DND-41 (cell line): ENCODE data around the gene ITPR1.

Experiments used
- ATAC-seq: fragments of 200-7000 bp; cut with Tn5 transposase; 3 replicates; pipeline ENCODE4 v1.9.1; 2021; ENCODE audit warnings: low read depth; ENCODE audit not compliant: insufficient read depth
- DNase-seq: peaks from one replicate; pipeline ENCODE4 v3.0.0-alpha.2; 2020
- H2AFZ ChIP-seq: 2 replicates; pipeline ENCODE4 v1.6.0; 2012; ENCODE audit warnings: low read depth, low read length
- H3K27ac ChIP-seq: 2 replicates; pipeline ENCODE4 v1.5.1; 2012; ENCODE audit warnings: low read length, inconsistent platforms
- H3K27me3 ChIP-seq: fragments of 200-600 bp; sonication (generic); 2 replicates; pipeline ENCODE4 v1.6.0; 2012; ENCODE audit warnings: low read length, mild to moderate bottlenecking, inconsistent platforms; ENCODE audit not compliant: insufficient read depth, poor library complexity
- H3K36me3 ChIP-seq: 2 replicates; pipeline ENCODE4 v1.5.1; 2012; ENCODE audit warnings: low read length, inconsistent platforms; ENCODE audit not compliant: insufficient read depth
- H3K4me1 ChIP-seq: 2 replicates; pipeline ENCODE4 v1.5.1; 2012; ENCODE audit warnings: mild to moderate bottlenecking, low read length; ENCODE audit not compliant: insufficient read depth
- H3K4me2 ChIP-seq: 2 replicates; pipeline ENCODE4 v1.6.0; 2012; ENCODE audit warnings: mild to moderate bottlenecking, moderate library complexity, low read length, inconsistent platforms; ENCODE audit not compliant: insufficient read depth
- H3K4me3 ChIP-seq, 2 experiments: fragments of 200-600 bp in 1 of 2; shearing (Covaris generic) in 1 of 2; 2 replicates each; pipeline ENCODE4 v1.5.1; 2012 to 2016; ENCODE audit warnings: inconsistent platforms in 2 of 2, low read length in 2 of 2, mild to moderate bottlenecking in 2 of 2, low read depth in 1 of 2, moderate library complexity in 1 of 2
- H3K79me2 ChIP-seq: 2 replicates; pipeline ENCODE4 v1.6.0; 2012; ENCODE audit warnings: low read length, inconsistent platforms; ENCODE audit not compliant: insufficient read depth
- H3K9ac ChIP-seq: 2 replicates; pipeline ENCODE4 v1.6.0; 2012; ENCODE audit warnings: low read depth, mild to moderate bottlenecking, inconsistent platforms, low read length, moderate library complexity
- H3K9me3 ChIP-seq: 2 replicates; pipeline ENCODE4 v1.5.1; 2012; ENCODE audit warnings: low read length, moderate library complexity, mild to moderate bottlenecking, inconsistent platforms; ENCODE audit not compliant: insufficient read depth, severe bottlenecking
- H4K20me1 ChIP-seq: 2 replicates; pipeline ENCODE4 v1.6.0; 2012; ENCODE audit warnings: low read length; ENCODE audit not compliant: insufficient read depth
- EZH2 ChIP-seq: IDR thresholded peaks from 3 replicates; pipeline ENCODE4 v1.6.1; 2012; ENCODE audit warnings: borderline replicate concordance, low read depth, mild to moderate bottlenecking, moderate library complexity, low read length, inconsistent platforms; ENCODE audit not compliant: severe bottlenecking
- TF ChIP-seq, protein P1 (sequence below): IDR thresholded peaks from 2 replicates; pipeline ENCODE4 v1.5.1; 2012; ENCODE audit warnings: borderline replicate concordance, low read length, moderate library complexity, mild to moderate bottlenecking; ENCODE audit not compliant: poor library complexity, severe bottlenecking; ENCODE audit errors: extremely low read depth

ITPR1 gene

DNA sequence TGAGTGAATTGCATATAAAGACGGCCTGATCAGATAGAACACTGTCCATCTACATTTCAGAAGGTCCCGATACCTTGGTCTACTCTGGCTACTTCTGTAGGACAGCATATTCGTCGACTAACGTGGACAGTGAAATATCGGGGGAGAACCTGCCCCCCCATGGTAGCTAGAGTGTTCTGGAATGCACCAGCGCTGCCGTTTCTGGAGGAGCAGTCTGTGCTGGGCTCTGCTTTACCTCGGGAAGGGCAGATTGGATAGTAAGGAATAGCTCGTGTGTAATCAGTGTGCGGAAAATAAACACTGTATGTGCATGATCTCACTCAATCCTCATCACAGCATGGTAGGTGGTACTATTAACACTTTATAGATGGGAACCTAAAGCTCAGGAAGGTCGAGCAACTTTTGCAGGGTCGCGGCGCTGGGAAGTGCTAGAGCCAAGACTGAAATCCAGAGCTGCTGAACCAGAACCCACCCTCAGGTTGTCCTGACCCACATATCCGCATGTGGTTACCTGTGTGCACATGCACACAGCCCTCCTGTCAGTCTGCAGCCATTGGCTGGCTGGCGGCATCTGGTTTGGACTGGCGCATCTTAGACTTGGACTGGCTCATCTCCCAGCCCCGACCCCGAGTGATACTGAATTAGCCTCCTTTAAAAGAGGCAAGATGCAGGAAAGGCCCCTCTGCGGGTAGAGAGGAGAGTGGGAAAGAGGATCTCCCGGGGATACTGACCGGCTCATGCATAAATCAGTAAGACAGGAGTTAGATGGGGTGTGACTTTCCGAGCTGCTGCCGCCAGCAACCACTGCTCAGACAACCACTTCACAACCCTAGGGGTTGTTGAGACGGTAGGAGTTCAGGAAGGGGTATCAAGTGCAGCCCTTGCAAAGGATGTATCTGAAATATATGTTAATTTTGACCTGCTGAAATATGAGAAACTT, 331.1 kb downstream of the ITPR1 start:
- peaks cover 79% of the 10 kb centered on the region for H3K4me1 ChIP-seq
- H3K4me3 ChIP-seq: no peak overlapping the region
- DNase-seq: no peak
- H3K27ac ChIP-seq: 0 out of 2 replicates have a peak overlapping the region, but pooled peaks have one; percentile 18
- H3K36me3 ChIP-seq: no peaks in the 10 kb centered on the region
- no peaks in the 10 kb centered on the region for H3K9me3 ChIP-seq
- no peak for TF ChIP-seq EZH2
- TF ChIP-seq, protein P1, sequence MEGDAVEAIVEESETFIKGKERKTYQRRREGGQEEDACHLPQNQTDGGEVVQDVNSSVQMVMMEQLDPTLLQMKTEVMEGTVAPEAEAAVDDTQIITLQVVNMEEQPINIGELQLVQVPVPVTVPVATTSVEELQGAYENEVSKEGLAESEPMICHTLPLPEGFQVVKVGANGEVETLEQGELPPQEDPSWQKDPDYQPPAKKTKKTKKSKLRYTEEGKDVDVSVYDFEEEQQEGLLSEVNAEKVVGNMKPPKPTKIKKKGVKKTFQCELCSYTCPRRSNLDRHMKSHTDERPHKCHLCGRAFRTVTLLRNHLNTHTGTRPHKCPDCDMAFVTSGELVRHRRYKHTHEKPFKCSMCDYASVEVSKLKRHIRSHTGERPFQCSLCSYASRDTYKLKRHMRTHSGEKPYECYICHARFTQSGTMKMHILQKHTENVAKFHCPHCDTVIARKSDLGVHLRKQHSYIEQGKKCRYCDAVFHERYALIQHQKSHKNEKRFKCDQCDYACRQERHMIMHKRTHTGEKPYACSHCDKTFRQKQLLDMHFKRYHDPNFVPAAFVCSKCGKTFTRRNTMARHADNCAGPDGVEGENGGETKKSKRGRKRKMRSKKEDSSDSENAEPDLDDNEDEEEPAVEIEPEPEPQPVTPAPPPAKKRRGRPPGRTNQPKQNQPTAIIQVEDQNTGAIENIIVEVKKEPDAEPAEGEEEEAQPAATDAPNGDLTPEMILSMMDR: no peak
- H2AFZ ChIP-seq: no peak overlapping the region
- no peaks in the 10 kb centered on the region for H3K27me3 ChIP-seq
- no peaks in the 10 kb centered on the region for H4K20me1 ChIP-seq
- no peak overlapping the region for H3K4me2 ChIP-seq
- H3K79me2 ChIP-seq: 0 out of 2 replicates have a peak, but pooled peaks cover 7% of the 10 kb centered on the region
- H3K9ac ChIP-seq: no peak overlapping the region
- ATAC-seq: no peak

- 0 out of 2 replicates have a peak, but pooled peaks cover 7% of the 10 kb centered on the region for H3K79me2 ChIP-seq
- no peaks in the 10 kb centered on the region for H3K36me3 ChIP-seq
- no peak overlapping the region for H3K4me3 ChIP-seq
- no peak for ATAC-seq
- peaks cover 79% of the 10 kb centered on the region for H3K4me1 ChIP-seq
- H3K27me3 ChIP-seq: no peaks in the 10 kb centered on the region
- no peak overlapping the region for H3K4me2 ChIP-seq
- 0 out of 2 replicates have a peak overlapping the region, but pooled peaks have one; percentile 18 for H3K27ac ChIP-seq
- DNase-seq: no peak
- H2AFZ ChIP-seq: no peak overlapping the region
- H4K20me1 ChIP-seq: no peaks in the 10 kb centered on the region
- TF ChIP-seq, protein P1: no peak
- TF ChIP-seq EZH2: no peak
- no peak overlapping the region for H3K9ac ChIP-seq
- H3K9me3 ChIP-seq: no peaks in the 10 kb centered on the region
Observed at GRCh38 chr3:4824926-4825325, 331.8 kb downstream of the ITPR1 start.

DNA sequence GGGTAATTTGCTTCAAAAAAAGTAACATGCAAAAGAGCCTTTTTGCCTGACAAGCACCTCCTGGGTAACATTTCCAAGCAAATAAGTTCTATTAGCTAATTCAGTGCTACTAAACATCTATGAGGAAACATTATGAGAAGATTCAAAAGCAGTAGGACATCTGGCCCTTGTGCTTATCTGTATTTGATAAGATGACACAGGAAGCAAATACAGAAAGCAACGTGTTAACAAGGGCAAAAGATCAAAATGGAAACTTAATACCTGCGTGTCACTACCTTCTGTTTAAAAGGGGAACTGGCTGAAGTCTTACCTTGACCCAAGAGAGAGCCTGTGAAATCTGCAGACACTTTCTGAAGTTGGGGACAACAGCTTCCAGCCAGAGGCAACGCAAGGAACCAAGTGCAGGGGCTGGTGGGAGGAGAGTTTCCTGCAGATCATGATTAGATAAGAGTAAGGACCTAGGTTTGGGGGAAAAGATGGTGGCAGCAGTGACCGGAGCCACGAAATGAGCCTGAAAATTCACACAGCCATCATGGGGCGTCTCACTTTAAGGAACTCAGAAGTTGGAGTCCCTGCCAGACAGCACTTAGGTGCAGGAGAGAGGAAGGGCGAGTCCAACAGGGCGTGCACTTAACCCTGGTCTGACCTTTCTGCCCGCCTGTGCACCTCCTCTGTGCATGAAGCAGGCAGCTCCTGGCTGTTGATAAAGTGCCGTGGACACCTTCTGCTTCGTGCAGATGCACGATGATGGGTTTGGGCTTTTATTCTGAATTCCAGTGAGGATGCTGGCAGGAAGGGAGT, 332.5 kb downstream of the ITPR1 start:
- no peak overlapping the region for H2AFZ ChIP-seq
- ATAC-seq: no peak

More for the DNA sequence above, 332.5 kb downstream of the ITPR1 start:
- Histone ChIP-seq H3K27me3 (no peaks in the 10 kb centered on the region), H3K4me2 (no peak overlapping the region), H3K4me1 (peaks cover 79% of the 10 kb centered on the region), H3K79me2 (0 out of 2 replicates have a peak, but pooled peaks cover 7% of the 10 kb centered on the region), H4K20me1 (no peaks in the 10 kb centered on the region), H3K9me3 (no peaks in the 10 kb centered on the region), H3K9ac (no peak overlapping the region), H3K4me3 (no peak overlapping the region), H3K36me3 (no peaks in the 10 kb centered on the region), H3K27ac (peak overlapping the region; percentile 39; the same call in 1 of the 2 replicates)
- no peak for DNase-seq
- no peak for TF ChIP-seq EZH2
- TF ChIP-seq, protein P1: no peak
